GM19467 (cell line): ENCODE measurements around the gene TPTE2.
"Not testable (repeated sequence)": the region's sequence is repeated elsewhere in the genome, so short reads cannot be mapped to it uniquely, and the experiment has no call there.

Experiments
- ATAC-seq: cut with Tn5 transposase; IDR thresholded peaks from one replicate; pipeline ENCODE4 v1.9.1; 2021; ENCODE audit warnings: mild to moderate bottlenecking, moderate library complexity; ENCODE audit not compliant: unreplicated experiment

TPTE2 gene

DNA sequence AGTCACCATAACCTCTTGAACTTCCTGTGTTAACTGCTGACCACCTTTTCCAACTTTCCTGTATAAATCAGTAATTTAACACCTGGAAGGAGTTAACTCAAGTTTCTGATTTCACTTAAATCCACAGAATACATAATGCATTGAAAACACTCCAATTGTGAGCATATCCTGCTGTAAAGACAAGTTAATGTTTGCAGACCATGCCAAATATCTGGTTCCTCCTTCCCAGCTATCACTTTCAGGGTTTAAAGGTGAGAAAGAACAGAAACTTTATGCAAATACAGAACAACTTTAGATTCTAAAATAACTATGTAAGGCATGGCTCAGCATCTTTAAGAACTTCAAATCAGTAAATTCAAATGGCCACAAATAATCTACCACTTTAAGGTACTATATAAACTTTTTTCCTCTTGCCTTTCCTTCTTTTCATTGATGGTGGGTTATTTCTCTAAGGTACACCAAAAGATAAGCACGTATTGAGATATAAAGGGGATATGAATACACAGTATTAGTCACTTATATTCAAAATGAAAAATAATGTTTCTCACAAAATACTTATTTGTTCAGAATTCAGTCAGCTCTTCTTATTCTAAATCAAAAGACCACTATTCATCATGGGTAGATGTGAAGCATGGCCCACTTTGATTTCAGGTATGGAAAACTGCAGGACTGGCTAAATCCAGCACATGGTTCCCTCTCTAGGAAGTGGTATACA, 6.6 kb upstream of the TPTE2 start:
- peak; percentile 71 for ATAC-seq

- ATAC-seq, result no peak
Measured at GRCh38 chr13:19561585-19561984, 253 bp upstream of the TPTE2 start.

DNA sequence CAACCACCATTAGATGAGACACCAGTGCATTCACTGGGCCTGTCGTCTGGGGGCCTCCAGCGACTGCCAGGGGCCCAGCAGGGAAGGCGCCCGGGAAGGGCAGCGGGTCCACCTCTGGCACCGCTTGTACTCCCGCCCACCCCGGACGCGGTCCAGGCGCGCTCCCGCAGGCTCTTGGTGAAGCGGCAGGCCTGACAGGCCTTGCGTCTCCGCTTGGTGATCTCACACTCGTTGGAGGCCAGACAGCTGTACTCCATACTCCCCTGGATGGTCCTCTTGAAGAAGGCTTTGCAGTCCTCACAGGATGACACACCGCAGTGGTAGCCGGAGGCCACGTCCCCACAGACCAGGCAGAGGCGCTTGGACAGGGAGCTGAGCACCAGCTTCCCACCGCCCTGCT, 660 bp downstream of the TPTE2 start:
- ATAC-seq, result not testable (repeated sequence)

GRCh38 chr13:19559739-19560138, 1.6 kb downstream of the TPTE2 start:
- not testable (repeated sequence) for ATAC-seq

- not testable (repeated sequence) for ATAC-seq
Measured at GRCh38 chr13:19557287-19557686, 4.0 kb downstream of the TPTE2 start.

- ATAC-seq, result not testable (repeated sequence)
Measured at GRCh38 chr13:19549245-19549644, 12.1 kb downstream of the TPTE2 start.

DNA sequence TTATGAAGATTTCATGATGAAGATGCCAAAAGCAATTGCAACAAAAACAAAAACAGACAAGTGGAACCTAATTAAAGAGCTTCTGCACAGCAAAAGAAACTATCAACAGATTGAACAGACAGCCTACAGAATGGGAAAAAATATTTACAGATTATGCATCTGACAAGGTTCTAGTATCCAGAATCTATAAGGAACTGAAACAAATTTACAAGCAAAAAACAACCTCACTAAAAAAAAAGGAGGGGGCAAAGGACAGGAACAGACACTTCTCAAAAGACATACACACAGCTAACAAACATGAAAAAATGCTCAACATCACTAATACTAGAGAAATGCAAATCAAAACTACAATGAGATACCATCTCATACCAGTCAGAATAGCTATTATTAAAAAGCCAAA, 35.7 kb downstream of the TPTE2 start:
- peak; percentile 74 for ATAC-seq

- no peak for ATAC-seq
Measured at GRCh38 chr13:19519049-19519448, 42.3 kb downstream of the TPTE2 start.

DNA sequence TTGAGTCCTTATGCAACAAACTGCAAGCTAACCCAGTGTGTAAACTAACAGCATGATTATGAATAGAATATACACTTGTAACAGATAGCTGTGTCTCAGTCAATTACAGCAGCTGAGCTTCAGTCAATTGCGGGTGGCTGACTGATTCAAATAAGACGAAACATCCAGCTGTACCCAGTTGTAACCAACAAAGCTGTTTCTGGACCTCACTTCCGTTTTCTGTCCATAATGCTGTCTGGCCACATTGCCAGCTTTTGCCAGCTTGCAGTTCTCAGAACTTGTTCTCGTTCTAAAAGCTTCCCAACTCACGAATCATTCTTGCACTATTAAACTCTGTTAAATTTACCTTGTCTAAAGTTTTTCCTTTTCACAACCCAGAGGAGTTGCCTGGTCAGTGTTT, 53.7 kb downstream of the TPTE2 start:
- not testable (repeated sequence) for ATAC-seq

- not testable (repeated sequence) for ATAC-seq
Measured at GRCh38 chr13:19460126-19460525, 101.2 kb downstream of the TPTE2 start.

DNA sequence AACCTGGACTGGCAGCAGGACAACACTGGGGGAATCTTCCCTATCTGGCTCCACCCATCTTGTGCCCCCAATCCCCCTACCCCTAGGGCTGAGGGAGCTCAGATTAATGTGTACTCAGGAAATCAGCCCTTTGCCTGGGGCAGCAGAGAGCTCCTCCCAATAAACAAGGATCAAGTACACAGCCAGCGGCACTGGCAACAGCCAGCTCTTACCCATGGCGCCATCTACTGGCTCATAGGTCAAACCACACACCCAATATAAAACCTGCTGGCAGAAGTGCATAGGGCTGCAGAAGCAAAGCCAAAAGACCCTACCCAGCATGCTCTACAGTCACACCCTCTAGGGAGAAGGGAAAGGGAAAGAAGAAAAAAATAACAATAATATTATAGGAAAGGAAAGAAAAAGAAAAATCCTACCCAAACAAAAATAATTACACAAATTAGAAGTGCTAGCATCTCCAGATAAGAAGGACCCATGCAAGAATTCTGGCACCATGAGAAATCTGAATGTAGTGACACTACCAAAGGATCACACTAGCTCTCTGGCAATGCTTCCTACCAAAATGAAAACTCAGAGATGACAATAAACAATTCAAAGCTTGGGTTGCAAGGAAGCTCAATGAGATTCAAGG, 122.2 kb downstream of the TPTE2 start:
- not testable (repeated sequence) for ATAC-seq

- ATAC-seq, result not testable (repeated sequence)
Measured at GRCh38 chr13:19437780-19438179, 123.6 kb downstream of the TPTE2 start.

DNA sequence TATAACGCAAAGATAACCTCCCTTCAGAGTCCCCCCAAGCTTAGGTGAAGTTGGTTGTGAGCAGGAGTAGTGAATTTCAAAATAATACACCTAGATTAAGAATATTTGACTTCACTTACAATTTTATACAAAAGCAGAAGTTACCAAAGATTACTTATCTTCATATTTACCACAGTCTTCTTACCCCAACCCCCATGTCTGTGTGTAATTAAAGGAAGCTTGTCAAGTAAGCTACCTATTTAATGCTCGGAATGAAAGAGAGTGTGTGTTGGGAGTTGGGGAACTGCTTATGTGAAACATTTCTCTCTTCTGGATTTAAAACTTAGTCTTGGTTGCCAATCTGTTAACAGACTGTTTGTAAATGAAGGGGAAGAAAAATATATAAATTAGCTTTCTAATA, 139.1 kb downstream of the TPTE2 start:
- ATAC-seq, result not testable (repeated sequence)

DNA sequence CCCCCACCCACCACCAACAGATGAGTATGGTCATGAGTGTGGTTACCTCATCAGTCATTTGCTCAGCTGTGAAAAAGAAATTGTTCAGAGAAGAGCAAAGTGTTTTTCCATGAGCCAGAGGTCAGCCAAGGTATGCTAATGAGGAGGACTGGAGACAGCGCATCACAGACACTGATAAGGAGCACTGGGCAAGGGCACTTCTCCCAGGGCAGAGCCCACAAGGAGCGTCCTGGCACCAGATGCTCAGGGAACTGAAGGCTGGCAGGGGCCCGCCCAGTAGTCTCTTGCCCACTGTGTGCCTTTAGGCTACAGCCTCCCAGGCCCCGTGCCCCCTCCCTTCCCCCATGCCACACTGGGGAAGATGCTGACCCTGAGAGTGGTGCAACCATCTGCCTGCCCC, 148.8 kb downstream of the TPTE2 start:
- not testable (repeated sequence) for ATAC-seq

DNA sequence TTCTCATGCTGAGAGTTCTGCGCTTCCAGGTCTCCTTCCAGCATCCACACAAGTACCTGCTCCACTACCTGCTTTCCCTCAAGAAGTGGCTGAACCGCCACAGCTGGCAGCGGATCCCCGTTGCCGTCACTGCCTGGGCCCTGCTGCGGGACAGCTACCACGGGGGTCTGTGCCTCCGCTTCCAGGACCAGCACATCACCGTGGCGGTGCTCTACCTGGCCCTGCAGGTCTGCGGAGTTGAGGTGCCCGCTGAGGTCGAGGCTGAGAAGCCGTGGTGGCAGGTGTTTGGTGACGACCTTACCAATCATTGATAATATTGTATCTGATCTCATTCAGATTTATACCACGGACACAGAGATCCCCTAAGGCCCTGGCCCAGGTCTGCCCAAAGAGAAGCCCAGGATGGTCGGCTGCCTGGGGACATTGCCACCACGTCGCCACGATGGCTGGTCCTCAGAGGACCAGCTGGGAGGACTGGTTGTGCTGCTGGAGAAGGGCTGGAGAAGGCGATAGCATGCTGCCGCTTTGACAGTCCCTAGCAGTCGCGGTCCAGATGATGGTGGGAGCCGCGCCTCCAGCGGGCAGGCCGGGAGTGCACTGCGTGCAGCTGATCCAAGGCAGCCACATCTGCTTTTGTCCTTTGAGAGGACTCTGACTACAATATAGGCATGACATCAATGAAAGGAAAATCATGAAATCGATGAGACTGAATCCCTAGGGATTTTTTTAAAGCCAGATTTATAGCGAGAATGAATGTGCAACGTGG, 178.4 kb downstream of the TPTE2 start:
- not testable (repeated sequence) for ATAC-seq

DNA sequence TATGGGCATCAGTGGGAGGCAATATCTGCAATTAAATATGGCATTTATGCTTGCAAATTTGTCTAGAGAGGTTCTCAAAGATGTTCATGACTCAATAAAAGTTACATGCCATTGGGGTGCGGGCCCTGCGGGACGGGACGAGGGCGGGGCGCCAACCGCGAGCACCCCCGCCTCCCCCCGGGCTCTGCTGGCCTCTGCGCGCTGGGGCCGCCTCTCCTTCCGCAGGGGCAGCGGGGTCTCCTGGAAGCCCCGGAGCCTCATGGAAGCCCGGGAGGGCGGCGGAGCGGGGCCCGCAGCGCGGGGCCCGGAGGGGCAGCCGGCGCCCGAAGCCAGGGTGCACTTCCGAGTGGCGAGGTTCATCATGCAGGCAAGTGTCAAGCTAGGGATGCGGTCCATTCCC, 179.2 kb downstream of the TPTE2 start:
- ATAC-seq, result no peak
